ENCODE results near the gene POLR3C.
A peak's percentile ranks its signal among the peaks of the same experiment; 100 is the strongest.
"Not testable (repeated sequence)": the region's sequence is repeated elsewhere in the genome, so short reads cannot be mapped to it uniquely, and the experiment has no call there.

POLR3C gene

GRCh38 chr1:145823565-145824498 lies at the start of gene POLR3C, which contains the start of gene RNF115:
Gene POLR3C, plus strand, starts transcription at chr1:145824200. Its CDS starts 1,577 bp downstream, at chr1:145825777.
Gene RNF115, minus strand, starts transcription at chr1:145824095. Its CDS starts 222 bp downstream, at chr1:145823873.
- DNase-seq (ENCODE audit: low read depth, low spot score): peak; percentile 87

DNA sequence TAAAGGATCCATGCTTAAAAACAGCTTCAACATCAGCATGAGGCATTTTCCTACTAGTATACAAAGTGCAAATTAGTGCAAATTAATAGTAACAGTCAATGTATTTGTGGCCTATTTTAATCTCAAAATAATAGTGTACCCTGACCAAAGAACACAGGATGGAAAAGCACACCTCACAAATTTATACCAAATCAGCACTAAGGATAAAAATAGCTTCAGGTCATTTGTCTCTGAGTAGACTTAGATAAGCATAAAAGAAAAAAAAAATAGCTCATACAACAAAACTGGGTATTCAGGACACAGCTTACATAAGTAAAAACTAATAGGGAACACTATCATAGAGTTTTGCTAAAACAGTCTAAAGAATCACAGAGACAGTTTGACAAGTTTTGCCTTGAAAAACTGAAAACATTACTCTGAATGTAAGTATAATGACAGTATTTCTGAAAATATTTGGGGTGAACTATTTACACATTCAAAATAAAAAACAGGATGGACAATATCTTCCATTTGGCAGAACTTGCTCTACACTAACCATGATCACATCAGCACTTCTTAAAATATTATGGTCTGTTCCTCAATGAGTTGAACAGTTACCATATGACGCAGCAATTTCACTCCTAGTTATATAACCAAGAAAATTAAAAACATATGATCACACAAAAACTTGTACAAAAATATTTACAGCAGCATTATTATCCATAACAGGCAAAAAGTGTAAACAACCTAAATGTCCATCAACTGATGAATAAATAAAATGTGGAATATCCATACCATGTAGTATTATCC lies 46.4 kb upstream of the POLR3C start:
- no peak for DNase-seq (ENCODE audit: low read depth, low spot score)

GRCh38 chr1:145778146-145778540 lies 45.9 kb upstream of the POLR3C start:
- DNase-seq (ENCODE audit: low read depth, low spot score): no peak

DNA sequence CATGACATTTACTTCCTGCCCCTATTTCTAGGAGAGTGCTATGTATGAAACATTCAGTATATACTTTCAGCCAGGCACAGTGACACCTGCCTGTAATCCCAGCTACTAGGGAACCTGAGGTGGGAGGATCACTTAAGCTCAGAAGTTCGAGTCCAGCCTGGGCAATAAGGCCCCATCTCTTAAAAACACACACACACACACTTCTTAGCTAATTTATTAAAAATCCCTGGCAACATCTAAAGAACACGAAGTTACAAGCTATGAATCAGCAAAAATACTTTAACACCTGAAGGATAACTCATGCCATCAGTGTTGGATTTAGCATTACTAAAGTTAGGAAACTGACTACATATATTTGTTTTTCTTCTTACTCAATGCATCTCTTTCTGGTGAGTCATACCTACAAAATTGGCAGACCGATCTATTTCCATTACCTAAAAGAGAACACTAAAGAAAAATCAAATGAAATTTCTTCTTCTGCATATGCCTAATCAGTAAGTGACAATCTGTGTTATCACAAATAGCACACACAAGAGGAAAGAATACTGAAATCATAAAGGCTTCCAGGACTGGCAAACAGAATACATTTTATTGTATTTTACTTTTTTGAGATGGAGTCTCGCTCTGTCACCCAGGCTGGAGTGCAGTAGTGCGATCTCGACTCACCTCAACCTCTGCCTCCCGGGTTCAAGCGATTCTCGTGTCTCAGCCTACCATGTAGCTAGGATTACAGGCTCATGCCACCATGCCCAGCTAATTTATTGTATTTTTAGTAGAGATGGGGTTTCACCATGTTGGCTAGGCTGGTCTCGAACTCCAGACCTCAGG lies 41.5 kb upstream of the POLR3C start:
- peak; percentile 51 for DNase-seq (ENCODE audit: low read depth, low spot score)

DNA sequence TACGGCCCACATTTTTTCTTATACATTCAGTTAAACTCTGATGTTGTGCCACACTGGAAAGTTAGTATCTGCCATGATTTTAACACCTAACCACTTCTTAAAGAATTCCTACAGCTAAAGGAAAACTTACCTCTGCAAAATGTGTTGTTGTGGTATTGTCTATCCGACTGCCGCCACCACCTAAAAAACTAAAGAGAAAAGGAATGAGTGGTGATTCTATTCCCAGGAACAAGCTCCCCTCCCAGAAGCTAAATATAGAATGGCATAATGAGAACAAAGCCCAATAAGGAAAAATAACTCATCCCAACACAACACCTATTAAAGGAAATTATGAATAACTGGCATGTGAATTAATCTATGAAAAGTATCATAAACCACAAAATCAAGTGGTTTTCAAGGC lies 39.6 kb upstream of the POLR3C start:
- no peak for DNase-seq (ENCODE audit: low read depth, low spot score)

GRCh38 chr1:145785547-145785946 lies 38.5 kb upstream of the POLR3C start:
- DNase-seq (ENCODE audit: low read depth, low spot score): peak; percentile 10

DNA sequence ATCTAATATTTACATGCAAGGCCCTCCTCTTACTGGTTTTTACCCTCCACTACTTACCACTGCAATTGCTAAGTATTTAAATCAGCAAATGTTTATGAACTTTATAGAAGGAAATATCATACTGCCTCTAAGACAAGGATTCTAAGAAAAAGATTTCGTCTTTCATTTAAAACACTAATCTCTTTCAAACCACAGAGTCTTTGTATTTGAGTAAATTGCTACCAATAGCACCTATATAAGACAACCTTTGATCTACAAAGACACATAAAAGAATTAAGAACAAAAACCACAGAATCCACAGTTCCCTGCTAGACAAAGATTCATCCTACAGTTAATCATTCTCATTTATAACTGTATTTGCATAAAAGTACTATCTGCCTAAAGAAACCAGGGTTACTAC lies 37.7 kb upstream of the POLR3C start:
- no peak for DNase-seq (ENCODE audit: low read depth, low spot score)

DNA sequence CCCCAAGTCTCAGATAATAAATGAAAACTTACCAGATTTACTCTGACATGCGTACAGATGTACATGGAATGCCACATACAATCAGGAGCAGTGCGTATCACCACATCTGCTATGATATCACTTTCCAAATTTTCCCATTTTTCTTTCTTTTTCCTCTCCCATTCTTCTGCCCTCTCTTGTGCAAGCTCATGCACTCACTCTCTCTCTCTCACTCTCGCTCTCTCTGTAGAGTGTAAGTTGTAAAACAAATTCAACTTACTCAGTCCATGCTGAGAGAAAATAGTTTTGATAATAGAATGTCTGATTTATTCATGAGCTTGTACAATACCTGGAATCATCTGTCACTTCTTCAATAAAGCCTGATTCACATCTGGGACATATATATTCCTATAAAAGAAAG lies 35.4 kb upstream of the POLR3C start:
- DNase-seq (ENCODE audit: low read depth, low spot score): no peak

- DNase-seq (ENCODE audit: low read depth, low spot score): not testable (repeated sequence)
Measured at GRCh38 chr1:145791860-145792259, 32.1 kb upstream of the POLR3C start.

- no peak for DNase-seq (ENCODE audit: low read depth, low spot score)
Measured at GRCh38 chr1:145792484-145792883, 31.5 kb upstream of the POLR3C start.

DNA sequence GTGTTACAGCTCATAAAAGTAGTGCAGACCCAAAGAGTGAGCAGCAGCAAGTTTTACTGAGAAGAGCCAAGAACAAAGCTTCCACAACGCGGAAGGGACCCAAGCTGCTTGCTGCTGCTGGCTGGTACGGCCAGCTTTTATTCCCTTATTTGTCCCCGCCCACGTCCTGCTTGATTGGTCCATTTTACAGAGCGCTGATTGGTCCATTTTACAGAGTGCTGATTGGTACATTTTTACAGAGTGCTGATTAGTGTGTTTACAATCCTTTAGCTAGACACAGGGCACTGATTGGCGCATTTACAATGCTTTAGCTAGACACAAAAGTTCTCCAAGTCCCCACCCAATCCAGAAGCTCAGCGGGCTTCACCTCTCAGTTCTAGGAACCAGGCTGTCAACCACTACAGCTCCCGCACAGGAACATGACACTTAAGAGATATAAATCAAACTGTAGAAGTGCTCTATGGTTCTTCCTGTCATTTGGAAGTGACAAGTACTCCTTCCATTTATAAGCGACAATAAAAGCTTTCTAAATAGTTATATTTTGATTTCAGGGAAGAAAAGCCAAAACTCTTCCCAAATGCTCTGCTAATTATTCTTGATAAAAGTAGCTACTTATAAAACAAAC lies 28.6 kb upstream of the POLR3C start:
- no peak for DNase-seq (ENCODE audit: low read depth, low spot score)

DNA sequence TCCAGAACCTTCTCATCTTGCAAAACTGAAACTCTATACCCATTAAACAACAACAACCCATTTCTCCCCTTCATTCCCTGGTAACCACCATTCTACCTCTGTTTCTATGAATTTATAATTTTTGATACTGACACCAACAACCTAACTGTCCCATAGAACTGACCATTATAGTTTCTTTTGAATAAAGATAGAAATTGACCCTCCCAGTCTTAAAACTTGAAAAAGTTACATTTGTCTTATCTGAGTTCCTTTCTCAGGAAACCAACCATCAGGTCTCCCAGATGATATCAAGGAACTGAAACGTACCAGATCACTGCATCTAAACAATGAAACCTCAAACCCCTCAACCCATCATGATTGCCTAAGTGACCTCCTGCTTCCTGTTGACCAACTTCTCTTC lies 27.2 kb upstream of the POLR3C start:
- no peak for DNase-seq (ENCODE audit: low read depth, low spot score)

- DNase-seq (ENCODE audit: low read depth, low spot score): no peak
Measured at GRCh38 chr1:145799806-145800205, 24.2 kb upstream of the POLR3C start.

DNA sequence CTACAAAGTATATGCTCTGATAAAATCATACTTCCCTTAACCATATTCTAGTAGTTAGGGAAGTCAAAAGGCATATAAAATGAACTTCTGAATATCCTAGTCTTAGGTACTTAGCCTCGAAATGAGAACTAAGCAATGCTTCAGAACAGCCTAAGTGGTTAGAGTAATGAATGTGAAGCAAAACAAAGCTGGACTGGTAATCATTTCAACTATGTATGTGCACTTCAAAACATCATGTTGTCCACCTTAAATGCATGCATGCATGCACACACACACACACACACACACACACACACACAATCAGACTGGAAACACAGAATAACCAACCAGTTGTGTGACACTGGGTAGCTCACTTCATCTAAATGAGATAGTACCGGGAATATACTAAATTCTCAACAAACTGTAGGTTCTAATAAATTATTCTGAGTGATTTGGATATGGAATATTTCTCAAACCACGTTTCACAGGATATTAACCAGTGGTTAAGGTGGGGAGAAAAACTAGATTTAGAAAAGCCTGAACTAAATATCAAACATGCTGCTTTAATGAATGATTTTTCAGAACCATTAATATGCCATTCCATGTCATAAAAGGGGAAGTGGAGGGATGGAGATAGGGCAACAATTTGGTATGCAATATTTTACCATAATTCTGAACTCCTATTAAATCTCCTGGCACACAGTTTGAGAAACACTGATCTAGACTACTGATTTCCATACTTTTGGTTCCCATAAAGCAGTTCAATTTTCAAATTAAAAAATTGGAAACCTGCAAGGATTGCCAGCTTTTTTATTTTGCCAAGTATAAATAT lies 19.6 kb upstream of the POLR3C start:
- no peak for DNase-seq (ENCODE audit: low read depth, low spot score)

DNA sequence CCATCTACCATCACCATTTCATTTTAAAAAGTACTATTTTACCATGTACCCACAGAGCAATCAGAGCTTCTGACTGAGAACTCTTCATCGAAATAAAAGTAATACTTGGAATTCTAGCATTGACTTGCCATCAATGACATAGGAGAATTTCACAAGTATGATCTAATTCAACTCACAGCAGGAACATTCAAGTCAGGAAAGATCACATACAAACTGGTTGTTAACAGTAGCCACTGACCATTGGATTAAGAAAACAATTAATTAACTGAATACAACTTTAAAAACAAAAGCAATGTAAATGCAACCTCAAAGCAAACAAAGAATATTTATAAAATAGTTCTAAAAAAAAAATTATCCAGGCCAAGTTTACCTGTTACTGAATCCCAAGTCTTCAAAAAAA lies 18.9 kb upstream of the POLR3C start:
- no peak for DNase-seq (ENCODE audit: low read depth, low spot score)

DNA sequence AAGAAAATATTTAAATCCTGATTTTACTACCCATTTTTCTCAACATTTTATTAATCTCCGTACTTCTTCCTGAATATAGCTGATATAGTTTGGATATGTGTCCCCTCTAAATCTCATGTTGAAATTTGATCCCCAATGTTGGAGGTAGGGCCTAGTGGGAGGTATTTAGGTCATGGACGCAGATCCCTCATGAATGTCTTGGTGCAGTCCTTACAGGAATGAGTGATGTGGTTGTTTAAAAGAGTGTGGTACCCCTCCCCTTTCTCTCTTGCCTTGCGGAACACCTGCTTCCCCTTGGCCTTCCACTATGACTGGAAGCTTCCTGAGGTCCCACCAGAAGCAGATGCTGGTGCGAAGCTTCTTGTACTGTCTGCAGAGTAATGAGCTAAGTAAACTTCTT lies 17.6 kb upstream of the POLR3C start:
- DNase-seq (ENCODE audit: low read depth, low spot score): no peak

DNA sequence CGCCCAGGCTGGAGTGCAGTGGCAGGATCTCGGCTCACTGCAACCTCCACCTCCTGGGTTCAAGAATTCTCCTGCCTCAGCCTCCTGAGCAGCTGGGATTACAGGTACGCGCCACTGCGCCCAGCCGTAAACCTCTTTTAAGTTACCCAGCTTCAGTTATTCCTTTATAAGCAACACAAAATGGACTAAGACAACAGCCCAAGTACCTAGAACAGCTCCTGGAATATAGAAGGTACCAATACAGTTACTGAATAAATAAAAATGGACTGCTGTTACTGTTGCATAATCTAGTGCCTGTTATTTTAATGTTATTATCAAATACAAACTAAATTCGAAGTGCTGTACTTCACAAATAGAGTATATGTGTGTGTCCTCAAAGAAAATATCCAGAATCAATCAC lies 17.2 kb upstream of the POLR3C start:
- DNase-seq (ENCODE audit: low read depth, low spot score): no peak

DNA sequence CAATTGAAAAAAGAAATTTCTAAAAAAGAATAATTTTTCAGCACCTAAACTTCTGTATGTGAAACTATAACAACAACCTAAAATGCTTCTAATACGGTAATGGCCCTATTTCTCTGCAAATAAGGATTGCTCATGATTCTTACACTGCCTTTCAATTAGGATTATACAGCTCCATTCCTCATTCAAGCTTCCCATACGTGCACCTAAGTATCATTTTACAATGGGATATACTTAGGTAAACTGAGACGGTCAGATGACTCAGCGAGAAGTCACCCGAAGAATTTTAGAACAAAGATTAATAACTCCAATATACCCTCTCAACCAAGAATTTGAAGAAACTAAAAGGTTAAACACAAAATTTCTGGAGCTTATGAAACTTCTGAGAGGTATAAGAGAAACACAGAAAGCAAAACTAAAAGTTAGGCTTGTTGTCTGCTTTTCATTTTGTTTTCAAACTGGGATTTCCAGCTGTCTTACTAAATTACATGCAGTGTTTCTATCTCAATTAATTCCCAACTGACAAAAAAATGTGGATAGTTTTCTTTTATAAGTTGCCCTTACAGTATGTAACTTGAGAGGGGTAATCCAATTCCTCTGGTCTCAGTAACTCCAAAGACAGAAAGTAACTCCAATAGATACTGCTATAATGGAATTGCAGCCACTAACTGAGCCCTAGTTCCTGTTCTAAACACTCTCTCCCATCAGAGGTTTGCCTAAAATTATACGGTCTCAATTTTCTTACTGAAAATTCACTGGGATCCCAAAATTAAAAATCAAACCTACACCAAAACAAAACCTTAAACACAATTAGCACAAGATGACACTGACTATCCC lies 10.8 kb upstream of the POLR3C start:
- DNase-seq (ENCODE audit: low read depth, low spot score): not testable (repeated sequence)

DNA sequence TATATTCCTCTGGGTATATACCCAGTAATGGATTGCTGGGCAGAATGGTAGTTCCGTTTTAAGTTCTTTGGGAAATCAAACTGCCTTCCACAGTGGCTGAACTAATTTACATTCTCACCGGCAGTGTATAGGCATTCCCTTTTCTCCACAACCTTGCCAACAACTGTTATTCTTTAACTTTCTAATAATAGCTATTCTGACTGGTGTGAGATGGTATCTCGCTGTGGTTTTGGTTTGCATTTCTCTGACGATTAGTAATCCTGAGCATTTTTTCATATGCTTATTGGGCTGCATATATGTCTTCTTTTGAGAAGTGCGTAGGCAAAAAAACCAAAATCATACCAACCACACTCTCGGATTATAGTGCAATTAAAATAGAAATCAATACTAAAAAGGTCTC lies 5.9 kb upstream of the POLR3C start:
- not testable (repeated sequence) for DNase-seq (ENCODE audit: low read depth, low spot score)
